ENCODE results near the gene CELF2.

- TF ChIP-seq CSRNP3 (CRISPR knock-in tag; IDR thresholded peaks at IDR 0.05) (no peak), CSDC2 (CRISPR knock-in tag; IDR thresholded peaks at IDR 0.05) (no peak), ZFP30 (CRISPR knock-in tag; IDR thresholded peaks at IDR 0.05) (no peak)
These were observed 341.4 kb downstream of the CELF2 start for GRCh38 chr10:11358923-11359575.

Data from SK-N-SH treated with all-trans-retinoic acid at 6 μM for 48 hours (cell line).